Measurements from ENCODE around the gene ANKRD12. TPM values are rescaled to one million over a fixed set of nuclear protein-coding genes. Genes with fewer than 3 reads are reported as not detected.
A peak's percentile ranks its signal among the peaks of the same experiment; 100 is the strongest.

The ANKRD12 gene
- total RNA-seq, 1 donor from 2014 or later = 9.2 TPM

GRCh38 chr18:9109523-9109922 lies 27.1 kb upstream of the ANKRD12 start:
- Histone ChIP-seq H3K4me3 (ENCODE audit: low read depth, low read length) (no peak overlapping the region), H3K27me3 (ENCODE audit: control insufficient read depth, insufficient read depth, low read length) (no peaks in the 10 kb centered on the region), H3K36me3 (ENCODE audit: control insufficient read depth, insufficient read depth, low read length) (peaks cover under 1% of the 10 kb centered on the region)
- no peak for TF ChIP-seq CTCF (IDR thresholded peaks at IDR 0.05; ENCODE audit: insufficient read depth, low read length, severe bottlenecking)
- no peak for FAIRE-seq
- DNase-seq (ENCODE audit: low read depth) = no peak

GRCh38 chr18:9113468-9114149 lies 23.0 kb upstream of the ANKRD12 start:
- no peak for TF ChIP-seq CTCF (IDR thresholded peaks at IDR 0.05; ENCODE audit: insufficient read depth, low read length, severe bottlenecking)
- H3K27me3 ChIP-seq (ENCODE audit: control insufficient read depth, insufficient read depth, low read length) = no peaks in the 10 kb centered on the region
- peaks cover 1% of the 10 kb centered on the region for H3K36me3 ChIP-seq (ENCODE audit: control insufficient read depth, insufficient read depth, low read length)
- FAIRE-seq (no peak), DNase-seq (ENCODE audit: low read depth) (no peak)
- no peak overlapping the region for H3K4me3 ChIP-seq (ENCODE audit: low read depth, low read length)

- H3K27me3 ChIP-seq (ENCODE audit: control insufficient read depth, insufficient read depth, low read length) = no peaks in the 10 kb centered on the region
- TF ChIP-seq CTCF (IDR thresholded peaks at IDR 0.05; ENCODE audit: insufficient read depth, low read length, severe bottlenecking) = no peak
- FAIRE-seq = no peak
- no peak for DNase-seq (ENCODE audit: low read depth)
- peaks cover 1% of the 10 kb centered on the region for H3K36me3 ChIP-seq (ENCODE audit: control insufficient read depth, insufficient read depth, low read length)
- no peak overlapping the region for H3K4me3 ChIP-seq (ENCODE audit: low read depth, low read length)
Observed at GRCh38 chr18:9115984-9116383, 20.6 kb upstream of the ANKRD12 start.

GRCh38 chr18:9117980-9118841 lies 18.4 kb upstream of the ANKRD12 start:
- no peak for FAIRE-seq
- Histone ChIP-seq H3K4me3 (ENCODE audit: low read depth, low read length) (no peak overlapping the region), H3K27me3 (ENCODE audit: control insufficient read depth, insufficient read depth, low read length) (no peaks in the 10 kb centered on the region), H3K36me3 (ENCODE audit: control insufficient read depth, insufficient read depth, low read length) (peaks cover 3% of the 10 kb centered on the region)
- peak; percentile 87 for DNase-seq (ENCODE audit: low read depth)
- TF ChIP-seq CTCF (IDR thresholded peaks at IDR 0.05; ENCODE audit: insufficient read depth, low read length, severe bottlenecking) = no peak

- Histone ChIP-seq H3K36me3 (ENCODE audit: control insufficient read depth, insufficient read depth, low read length) (peaks cover 8% of the 10 kb centered on the region), H3K4me3 (ENCODE audit: low read depth, low read length) (no peak overlapping the region), H3K27me3 (ENCODE audit: control insufficient read depth, insufficient read depth, low read length) (no peaks in the 10 kb centered on the region)
- DNase-seq (ENCODE audit: low read depth) (no peak), FAIRE-seq (no peak)
- no peak for TF ChIP-seq CTCF (IDR thresholded peaks at IDR 0.05; ENCODE audit: insufficient read depth, low read length, severe bottlenecking)
Observed at GRCh38 chr18:9120796-9121195, 15.8 kb upstream of the ANKRD12 start.

Data from bronchial epithelial cell (primary cell).